Naive thymus-derived CD4-positive, alpha-beta T cell (primary cell): Measurements from ENCODE around the gene CABP1. TPM values are rescaled to one million over a fixed set of nuclear protein-coding genes. Genes with fewer than 3 reads are reported as not detected.
"Not testable (repeated sequence)": the region's sequence is repeated elsewhere in the genome, so short reads cannot be mapped to it uniquely, and the experiment has no call there.

Experiments used
- ATAC-seq: fragments of 150-1000 bp; cut with Tn5 transposase; 2 replicates; pipeline ENCODE4 v1.10.0; 2021; ENCODE audit warnings: mild to moderate bottlenecking, moderate library complexity
- CTCF ChIA-PET: fragments of 350-600 bp; sonication (Branson Sonifier 250); formaldehyde crosslinking; loops from one replicate; lab custom pipeline; 2021; ENCODE audit warnings: antibody characterized with exemption; lab: Charles Lee
- POLR2A ChIA-PET: fragments of 350-600 bp; sonication (Branson Sonifier 250); formaldehyde crosslinking; loops from one replicate; lab custom pipeline; 2021; ENCODE audit warnings: antibody characterized with exemption, inconsistent platforms; lab: Charles Lee
- DNase-seq, 9 donors: peaks; one replicate each; pipeline versions ENCODE4 v3.0.0 to v3.0.0-alpha.2; 2020 to 2022; ENCODE audit warnings: mixed read lengths in 1 of 9
- H3K27ac ChIP-seq: one replicate; pipeline ENCODE4 v1.7.0; 2013; ENCODE audit warnings: mild to moderate bottlenecking, low read depth, low read length, moderate library complexity
- H3K27me3 ChIP-seq, 2 donors: one replicate each; pipeline ENCODE4 v1.7.0; 2013; ENCODE audit warnings: low read length in 2 of 2, mild to moderate bottlenecking in 2 of 2, moderate library complexity in 2 of 2; ENCODE audit not compliant: control insufficient read depth in 2 of 2, insufficient read depth in 2 of 2
- H3K36me3 ChIP-seq, 3 experiments: 1 replicate in 2 of 3; 2 replicates in 1 of 3; pipeline ENCODE4 v1.7.0; 2013; ENCODE audit warnings: low read length in 3 of 3, mild to moderate bottlenecking in 3 of 3, moderate library complexity in 1 of 3; ENCODE audit not compliant: insufficient read depth in 3 of 3, control insufficient read depth in 2 of 3
- H3K4me1 ChIP-seq, 2 donors: one replicate each; pipeline ENCODE4 v1.7.0; 2013; ENCODE audit warnings: low read length in 2 of 2, mild to moderate bottlenecking in 2 of 2, moderate library complexity in 1 of 2; ENCODE audit not compliant: control insufficient read depth in 2 of 2, insufficient read depth in 2 of 2
- H3K4me3 ChIP-seq: 2 replicates; pipeline ENCODE4 v1.7.0; 2013; ENCODE audit warnings: mild to moderate bottlenecking, low read length
- H3K9me3 ChIP-seq, 3 experiments: 1 replicate in 2 of 3; 2 replicates in 1 of 3; pipeline ENCODE4 v1.7.0; 2013; ENCODE audit warnings: low read length in 3 of 3; ENCODE audit not compliant: control insufficient read depth in 2 of 3
- H3K27ac Mint-ChIP-seq, 9 donors: one replicate each; pipeline ENCODE4 v1.8.0; 2020 to 2022; ENCODE audit warnings: mixed read lengths in 9 of 9, mild to moderate bottlenecking in 8 of 9, moderate library complexity in 5 of 9, inconsistent platforms in 2 of 9
- H3K27me3 Mint-ChIP-seq, 5 donors: one replicate each; pipeline ENCODE4 v1.8.0; 2021 to 2022; ENCODE audit warnings: mixed read lengths in 5 of 5, mild to moderate bottlenecking in 1 of 5
- H3K36me3 Mint-ChIP-seq, 5 donors: one replicate each; pipeline ENCODE4 v1.8.0; 2020 to 2022; ENCODE audit warnings: mixed read lengths in 5 of 5, mild to moderate bottlenecking in 3 of 5, inconsistent platforms in 1 of 5
- H3K4me1 Mint-ChIP-seq, 7 donors: one replicate each; pipeline ENCODE4 v1.8.0; 2020 to 2022; ENCODE audit warnings: mixed read lengths in 7 of 7, mild to moderate bottlenecking in 3 of 7, inconsistent platforms in 1 of 7
- H3K4me3 Mint-ChIP-seq, 10 donors: one replicate each; pipeline ENCODE4 v1.8.0; 2020 to 2022; ENCODE audit warnings: mild to moderate bottlenecking in 10 of 10, mixed read lengths in 10 of 10, moderate library complexity in 6 of 10, inconsistent platforms in 2 of 10
- H3K9me3 Mint-ChIP-seq, 11 donors: one replicate each; pipeline ENCODE4 v1.8.0; 2020 to 2022; ENCODE audit warnings: mixed read lengths in 11 of 11, mild to moderate bottlenecking in 4 of 11, inconsistent platforms in 1 of 11, moderate library complexity in 1 of 11
- intact Hi-C, 2 donors: fragments of 100-400 bp; cut with micrococcal nuclease; formaldehyde crosslinking; loops; one replicate each; pipeline ENCODE4 v1.15.1; 2023
- polyA plus RNA-seq, 2 donors: library from polyadenylated mRNA; unstranded; fragments of 300-500 nt; fragmentation: Illumina TruSeq; gene quantifications; one replicate each; pipeline ENCODE4 v1.2.3, GENCODE V29; 2021
- total RNA-seq, 6 experiments: library from RNA in 5 of 6; stranded (reverse) in 5 of 6; gene quantifications; 1 replicate in 5 of 6; 2 replicates in 1 of 6; pipeline ENCODE4 v1.2.3 and lab custom pipeline; 2021 to 2026

The CABP1 gene
- total and polyA plus RNA-seq, 7 experiments from 2014 or later, result 0.24 TPM; not detected in 6

DNA sequence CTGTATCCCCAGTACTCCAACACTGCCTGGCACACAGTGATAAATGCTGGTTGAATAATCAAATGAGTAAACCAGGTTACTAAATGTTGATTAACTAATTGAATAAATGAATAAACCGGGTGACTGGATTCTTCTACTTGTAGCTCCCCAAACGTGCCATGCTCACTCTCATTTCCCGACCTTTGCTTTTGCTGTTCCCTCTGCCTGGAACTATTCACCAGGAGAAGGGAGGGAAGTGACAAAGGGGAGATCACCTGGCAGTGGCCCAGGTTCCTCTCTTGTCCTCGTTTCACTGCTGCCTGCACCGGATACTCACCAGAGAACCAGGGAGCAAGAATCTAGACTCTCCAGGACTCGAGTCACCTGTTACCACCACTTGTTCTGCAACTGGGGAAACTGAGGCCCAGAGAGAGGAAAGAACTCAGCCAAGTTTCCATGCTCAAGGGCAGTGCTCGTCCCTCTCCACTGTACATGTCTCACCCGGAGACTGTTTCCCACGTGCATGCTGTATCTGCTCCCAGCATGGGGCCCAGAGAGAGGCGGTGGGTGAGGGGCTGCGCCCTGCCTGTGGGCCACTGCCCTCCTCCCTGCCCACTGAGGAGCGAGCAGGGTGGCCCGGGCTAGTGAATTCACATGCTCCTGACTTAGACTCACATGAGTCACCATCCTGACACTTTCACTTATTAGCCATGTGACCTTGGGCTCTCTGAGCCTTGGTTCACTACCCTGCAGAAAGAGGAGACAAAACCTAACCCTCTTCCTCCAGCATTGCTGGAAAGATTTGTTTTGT, 41.6 kb upstream of the CABP1 start:
- Mint-ChIP-seq H3K4me3 (no peak overlapping the region), H3K4me1 (peaks cover 0 to 2% (median 0%) of the 10 kb centered on the region in 7 donors), H3K27me3 (peaks cover 0 to 22% (median 10%) of the 10 kb centered on the region in 5 donors), H3K9me3 (no peaks in the 10 kb centered on the region), H3K27ac (no peak overlapping the region), H3K36me3 (no peaks in the 10 kb centered on the region)
- peak; percentile 77 for ATAC-seq
- Histone ChIP-seq H3K27me3 (no peaks in the 10 kb centered on the region), H3K4me3 (no peak overlapping the region), H3K9me3 (no peaks in the 10 kb centered on the region), H3K36me3 (no peaks in the 10 kb centered on the region), H3K4me1 (no peaks in the 10 kb centered on the region), H3K27ac (no peak overlapping the region)
- ChIA-PET POLR2A (interaction anchor here (0.5 kb wide), 1 partner anchor 210 kb away, joined by 3 read pairs; no protein-coding TSS in a partner anchor), CTCF (interaction anchor here (0.9 kb wide), 1 partner anchor 511 kb away, joined by 8 read pairs; no protein-coding TSS in a partner anchor)
- intact Hi-C loops, result no loop called here
- no peak for DNase-seq

DNA sequence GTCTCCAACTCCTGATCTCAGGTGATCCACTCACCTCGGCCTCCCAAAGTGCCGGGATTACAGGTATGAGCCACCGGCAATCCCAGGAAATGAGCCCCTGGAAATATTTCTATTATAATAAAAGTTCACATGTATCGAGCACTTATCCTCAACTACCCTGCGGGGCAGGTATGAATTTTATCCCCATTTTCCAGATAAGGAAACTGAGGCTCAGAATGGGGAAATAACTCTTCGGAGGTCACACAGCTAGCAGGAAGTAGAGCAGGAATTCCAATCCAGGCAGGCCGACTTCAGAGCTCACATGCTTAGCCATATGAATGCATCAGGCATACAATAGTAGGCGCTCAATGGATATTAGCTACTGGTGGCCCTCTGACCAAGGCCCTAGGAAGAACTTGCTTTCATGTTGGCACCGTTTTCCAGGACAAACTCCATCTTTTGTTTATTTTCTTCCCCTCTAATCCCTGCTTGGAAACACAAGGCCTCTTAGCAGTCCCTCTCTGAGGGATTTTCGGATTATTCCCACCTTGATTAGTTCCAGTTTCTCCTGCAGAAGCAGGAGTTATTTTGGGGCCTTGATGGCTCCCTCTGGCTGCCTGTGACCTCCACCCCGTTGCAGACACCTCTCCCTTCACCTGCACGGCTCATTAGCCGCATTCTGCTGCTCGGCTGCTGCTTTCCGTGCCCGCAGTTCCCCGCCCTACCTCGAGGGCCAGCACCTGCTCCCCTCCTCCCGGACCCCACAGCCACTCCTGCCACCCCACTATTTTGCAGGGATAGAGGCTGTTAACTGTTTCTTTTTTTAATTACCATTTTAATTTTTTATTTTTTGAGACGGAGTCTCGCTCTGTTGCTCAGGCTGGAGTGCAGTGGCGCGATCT, 40.5 kb upstream of the CABP1 start:
- H3K27me3 ChIP-seq, result no peaks in the 10 kb centered on the region
- ATAC-seq (no peak), DNase-seq (no peak)
- intact Hi-C loops, result no loop called here
- Mint-ChIP-seq H3K27ac (no peak overlapping the region), H3K4me3 (no peak overlapping the region), H3K4me1 (peaks cover 0 to 2% (median 0%) of the 10 kb centered on the region in 7 donors), H3K36me3 (no peaks in the 10 kb centered on the region), H3K9me3 (no peaks in the 10 kb centered on the region), H3K27me3 (peaks cover 0 to 22% (median 7%) of the 10 kb centered on the region in 5 donors)
- CTCF ChIA-PET, result no interaction called here
- H3K36me3 ChIP-seq, result no peaks in the 10 kb centered on the region
- no peak overlapping the region for H3K4me3 ChIP-seq
- no peaks in the 10 kb centered on the region for H3K4me1 ChIP-seq
- POLR2A ChIA-PET, result no interaction called here
- H3K9me3 ChIP-seq, result no peaks in the 10 kb centered on the region
- H3K27ac ChIP-seq, result no peak overlapping the region

DNA sequence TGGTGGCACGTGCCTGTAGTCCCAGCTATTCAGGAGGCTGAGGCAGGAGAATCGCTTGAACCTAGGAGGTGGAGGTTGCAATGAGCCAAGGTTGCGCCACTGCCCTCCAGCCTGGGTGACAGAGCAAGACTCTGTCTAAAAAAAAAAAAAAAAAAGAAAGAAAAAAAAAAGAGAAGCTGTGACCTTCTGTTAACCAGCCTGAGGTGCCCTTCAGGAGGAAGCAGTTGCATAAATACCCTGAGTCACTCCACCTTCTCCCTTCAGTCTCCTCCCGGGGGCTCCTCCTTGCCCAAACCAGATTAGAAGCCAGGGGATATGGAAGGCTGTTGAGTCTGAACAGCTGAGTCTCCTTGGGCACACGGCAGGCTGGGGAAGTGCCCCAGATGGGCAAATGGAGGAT, 38.0 kb upstream of the CABP1 start:
- CTCF ChIA-PET, result interaction anchor here (0.7 kb wide), 2 partner anchors 15 to 67 kb away, joined by 3 read pairs; no protein-coding TSS in a partner anchor
- DNase-seq, H3K4me3 ChIP-seq, H3K4me1 ChIP-seq, H3K9me3 Mint-ChIP-seq, H3K36me3 Mint-ChIP-seq, H3K27ac Mint-ChIP-seq, H3K27me3 ChIP-seq, H3K4me3 Mint-ChIP-seq, H3K27ac ChIP-seq, intact Hi-C loops, H3K9me3 ChIP-seq, POLR2A ChIA-PET, H3K36me3 ChIP-seq, H3K4me1 Mint-ChIP-seq: not testable (repeated sequence)
- ATAC-seq, result peak; percentile 86
- H3K27me3 Mint-ChIP-seq, result peaks cover 0 to 15% (median 10%) of the 10 kb centered on the region in 5 donors

DNA sequence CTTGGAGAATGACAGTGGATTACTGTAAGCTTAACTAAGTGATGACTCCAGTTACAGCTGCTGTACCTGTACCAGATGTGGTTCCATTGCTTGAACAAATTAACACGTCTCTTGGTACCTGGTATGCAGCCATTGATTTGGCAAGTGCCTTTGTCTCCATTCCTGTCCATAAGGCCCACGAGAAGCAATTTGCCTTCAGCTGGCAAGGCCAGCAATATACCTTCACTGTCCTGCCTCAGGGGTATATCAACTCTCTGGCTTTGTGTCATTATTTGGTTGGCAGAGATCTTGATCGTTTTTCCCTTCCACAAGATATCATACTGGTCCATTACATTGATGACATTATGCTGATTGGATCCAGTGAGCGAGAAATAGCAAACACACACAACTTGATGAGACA, 29.9 kb upstream of the CABP1 start:
- intact Hi-C loops, result no loop called here
- H3K36me3 ChIP-seq, result no peaks in the 10 kb centered on the region
- H3K36me3 Mint-ChIP-seq, result no peaks in the 10 kb centered on the region
- H3K27me3 ChIP-seq, result no peaks in the 10 kb centered on the region
- no peaks in the 10 kb centered on the region for H3K9me3 ChIP-seq
- H3K27ac Mint-ChIP-seq, result no peak overlapping the region
- ChIA-PET POLR2A (no interaction called here), CTCF (no interaction called here)
- DNase-seq (no peak), ATAC-seq (no peak)
- H3K4me3 ChIP-seq, result no peak overlapping the region
- no peaks in the 10 kb centered on the region for H3K9me3 Mint-ChIP-seq
- H3K4me3 Mint-ChIP-seq, result no peak overlapping the region
- H3K4me1 ChIP-seq, result no peaks in the 10 kb centered on the region
- no peak overlapping the region for H3K27ac ChIP-seq
- H3K4me1 Mint-ChIP-seq, result no peaks in the 10 kb centered on the region
- peaks cover 0 to 6% (median 3%) of the 10 kb centered on the region in 5 donors for H3K27me3 Mint-ChIP-seq

DNA sequence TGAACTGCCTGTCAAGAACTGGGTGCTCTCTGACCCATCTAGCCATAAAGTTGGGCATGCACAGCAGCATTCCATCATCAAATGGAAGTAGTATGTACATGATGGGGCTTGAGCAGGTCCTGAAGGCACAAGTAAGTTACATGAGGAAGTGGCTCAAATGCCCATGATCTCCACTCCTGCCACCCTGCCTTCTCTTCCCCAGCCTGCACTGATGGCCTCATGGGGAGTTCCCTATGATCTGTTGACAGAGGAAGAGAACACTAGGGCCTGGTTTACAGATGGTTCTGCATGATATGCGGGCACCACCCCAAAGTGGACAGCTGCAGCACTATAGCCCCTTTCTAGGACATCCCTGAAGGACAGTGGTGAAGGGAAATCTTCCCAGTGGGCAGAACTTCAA, 28.9 kb upstream of the CABP1 start:
- H3K27ac ChIP-seq, H3K27ac Mint-ChIP-seq, intact Hi-C loops, H3K36me3 ChIP-seq, H3K4me1 ChIP-seq, H3K27me3 ChIP-seq, H3K9me3 ChIP-seq, H3K9me3 Mint-ChIP-seq, ATAC-seq, H3K4me1 Mint-ChIP-seq, H3K27me3 Mint-ChIP-seq, H3K4me3 Mint-ChIP-seq, DNase-seq, CTCF ChIA-PET, H3K4me3 ChIP-seq, H3K36me3 Mint-ChIP-seq, POLR2A ChIA-PET: not testable (repeated sequence)

DNA sequence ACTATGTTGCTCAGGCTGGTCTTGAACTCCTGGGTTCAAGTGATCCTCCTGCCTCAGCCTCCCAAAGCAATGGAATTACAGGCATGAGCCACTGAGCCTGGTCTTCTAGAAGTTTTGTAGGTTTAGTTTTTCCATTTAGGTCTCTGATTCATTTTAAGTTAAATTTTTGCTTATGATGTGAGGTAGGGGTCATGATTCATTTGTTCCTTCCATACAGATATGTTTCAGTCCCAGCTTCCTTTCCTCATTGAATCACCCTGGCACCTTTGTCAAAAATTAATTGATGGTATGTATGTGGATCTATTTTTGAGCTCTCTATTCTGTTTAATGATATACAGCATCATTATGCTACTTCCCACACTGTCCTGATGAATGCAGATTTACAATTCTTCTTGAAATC, 25.6 kb upstream of the CABP1 start:
- POLR2A ChIA-PET, result interaction anchor here (0.8 kb wide), 1 partner anchor 86 kb away, joined by 3 read pairs; no protein-coding TSS in a partner anchor
- H3K9me3 ChIP-seq, result no peaks in the 10 kb centered on the region
- no peaks in the 10 kb centered on the region for H3K27me3 ChIP-seq
- no peaks in the 10 kb centered on the region for H3K36me3 ChIP-seq
- Mint-ChIP-seq H3K4me1 (no peaks in the 10 kb centered on the region), H3K27me3 (peaks cover 9 to 21% (median 15%) of the 10 kb centered on the region in 5 donors), H3K36me3 (peaks cover 0 to 4% (median 0%) of the 10 kb centered on the region in 5 donors), H3K4me3 (no peak overlapping the region), H3K27ac (no peak overlapping the region), H3K9me3 (peaks cover 0 to 5% (median 0%) of the 10 kb centered on the region in 11 donors)
- DNase-seq, result no peak
- no peak overlapping the region for H3K4me3 ChIP-seq
- ATAC-seq, result no peak
- no peaks in the 10 kb centered on the region for H3K4me1 ChIP-seq
- CTCF ChIA-PET, result no interaction called here
- intact Hi-C loops, result no loop called here
- H3K27ac ChIP-seq, result no peak overlapping the region
